NCI-H774 (cell line): Measurements from ENCODE around the gene RALB.
"Not testable (repeated sequence)": the region's sequence is repeated elsewhere in the genome, so short reads cannot be mapped to it uniquely, and the experiment has no call there.

Experiments used
- DNase-seq: peaks from one replicate; lab custom pipeline; 2025; lab: John Stamatoyannopoulos, UW

RALB gene

DNA sequence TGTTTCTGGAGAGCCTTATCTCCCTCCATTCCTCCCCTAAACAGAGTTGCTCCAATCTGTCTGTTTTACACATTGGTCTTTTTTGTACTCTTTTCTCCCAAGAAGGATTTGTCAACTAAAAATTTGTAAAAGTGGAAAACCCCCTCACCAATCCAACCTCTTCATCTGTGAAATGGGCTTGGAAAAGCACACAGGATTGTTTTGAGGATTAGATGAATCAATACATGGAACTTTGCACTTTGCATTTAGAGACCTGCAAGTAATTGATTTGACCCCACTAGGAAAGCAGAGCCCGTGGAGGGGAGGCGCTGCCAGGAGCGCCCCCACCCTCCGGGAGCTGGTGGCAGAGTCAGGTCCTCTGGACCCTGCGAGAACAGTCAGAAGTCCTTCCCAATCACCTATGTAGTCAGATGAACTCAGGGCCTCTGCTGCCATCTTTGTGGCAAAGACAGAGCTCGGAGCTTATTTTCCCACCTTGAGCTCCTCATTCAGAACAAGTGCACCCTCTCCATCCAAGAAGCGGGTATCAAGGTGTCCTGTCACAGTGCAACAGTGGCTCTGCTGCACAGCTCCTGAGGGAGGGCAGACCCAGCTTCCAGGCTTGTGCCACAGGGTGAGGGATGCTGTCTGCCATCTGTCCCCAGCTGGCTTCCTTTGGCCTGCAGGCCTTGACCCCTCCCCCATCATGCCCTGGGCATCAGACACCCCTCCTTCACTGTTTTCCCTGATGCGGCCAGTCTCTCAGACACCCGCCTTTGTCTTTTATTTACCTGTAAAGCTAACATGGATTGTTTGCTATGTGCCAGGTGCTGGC lies 27.7 kb upstream of the RALB start:
- peak; percentile 87 for DNase-seq

DNA sequence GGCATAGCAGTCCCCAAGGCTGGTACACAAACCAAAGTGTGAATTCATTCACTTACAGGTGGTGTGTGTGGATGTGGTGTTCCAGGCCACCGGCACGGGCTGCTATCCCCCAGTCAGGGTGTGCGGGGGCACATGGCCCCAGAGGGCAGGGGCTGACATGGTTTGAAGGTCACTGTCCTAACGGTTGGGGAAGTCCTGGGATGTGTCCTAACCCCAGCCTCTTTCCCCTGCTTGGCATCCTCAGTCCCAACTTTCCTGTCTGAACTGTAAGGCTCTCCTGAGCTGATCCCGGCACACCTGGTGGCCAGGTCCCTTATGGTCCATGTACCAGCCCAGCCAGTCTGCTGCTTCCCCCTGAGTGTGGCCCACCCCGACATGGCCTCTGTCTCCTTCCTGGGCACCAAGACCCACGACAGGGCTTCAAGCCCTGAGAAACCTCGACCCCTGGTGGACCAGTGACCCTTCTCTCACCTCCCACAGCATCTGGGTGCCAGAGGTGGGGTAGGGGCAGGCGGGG lies 27.0 kb upstream of the RALB start:
- no peak for DNase-seq

DNA sequence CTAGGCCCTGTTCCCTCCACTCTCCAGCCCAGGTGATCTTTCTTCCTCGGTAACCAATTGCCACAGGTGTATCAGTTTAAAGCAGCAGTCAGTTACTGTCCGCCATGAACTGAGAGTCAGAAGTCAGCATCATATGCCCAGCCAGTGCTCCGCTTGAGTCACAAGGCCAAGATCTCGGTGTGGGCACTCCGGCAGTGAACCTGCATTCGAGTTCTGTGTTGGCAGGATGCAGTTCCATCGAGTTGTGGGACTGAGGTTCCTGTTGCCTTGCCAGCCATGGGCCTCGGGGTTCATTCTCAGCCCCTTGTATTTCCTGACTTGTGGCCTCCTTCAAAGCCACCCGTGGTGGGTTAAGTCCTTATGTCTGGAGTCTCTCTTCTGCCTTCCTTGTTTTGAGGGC lies 26.3 kb upstream of the RALB start:
- no peak for DNase-seq

DNA sequence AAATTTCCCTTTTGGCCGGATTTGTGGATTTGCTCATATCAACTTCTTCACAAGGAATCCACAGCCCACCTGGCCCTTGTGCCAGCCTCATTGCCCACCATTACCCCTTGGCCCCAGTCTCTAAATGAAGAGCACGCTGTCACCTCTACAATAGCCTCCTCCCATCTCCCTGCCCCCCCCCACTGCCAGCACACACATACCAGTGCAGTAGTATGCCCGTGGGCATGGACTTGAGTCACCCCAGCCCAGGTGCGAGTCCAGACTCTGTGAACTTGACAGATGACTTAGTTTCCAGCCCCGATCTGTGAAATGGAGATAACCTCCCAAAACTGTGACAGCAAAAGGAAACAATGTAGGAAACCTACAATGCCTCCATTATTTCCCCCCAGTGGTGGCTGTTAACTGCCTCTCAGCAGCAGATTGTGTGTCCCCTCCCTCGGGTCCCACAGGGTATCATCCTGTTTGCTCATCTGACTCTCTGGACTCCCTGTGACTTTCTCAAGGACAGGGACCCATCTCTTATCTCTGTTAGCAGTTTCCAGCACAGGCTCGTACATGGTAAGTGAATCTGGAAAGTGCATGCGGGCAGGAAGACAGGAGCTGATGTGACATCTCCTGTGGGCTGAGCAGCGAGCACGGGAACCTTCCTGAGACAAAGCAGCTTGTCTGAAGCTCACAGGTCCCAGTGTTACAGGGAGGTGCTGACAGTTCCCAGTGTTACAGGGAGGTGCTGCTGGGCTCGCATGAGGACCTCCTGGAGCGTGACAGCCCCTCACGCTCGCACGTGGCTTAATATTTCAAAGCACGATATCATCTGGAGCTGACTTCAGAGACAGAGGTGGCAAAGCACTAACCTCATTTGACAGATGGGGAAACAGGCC lies 25.3 kb upstream of the RALB start:
- no peak for DNase-seq

DNA sequence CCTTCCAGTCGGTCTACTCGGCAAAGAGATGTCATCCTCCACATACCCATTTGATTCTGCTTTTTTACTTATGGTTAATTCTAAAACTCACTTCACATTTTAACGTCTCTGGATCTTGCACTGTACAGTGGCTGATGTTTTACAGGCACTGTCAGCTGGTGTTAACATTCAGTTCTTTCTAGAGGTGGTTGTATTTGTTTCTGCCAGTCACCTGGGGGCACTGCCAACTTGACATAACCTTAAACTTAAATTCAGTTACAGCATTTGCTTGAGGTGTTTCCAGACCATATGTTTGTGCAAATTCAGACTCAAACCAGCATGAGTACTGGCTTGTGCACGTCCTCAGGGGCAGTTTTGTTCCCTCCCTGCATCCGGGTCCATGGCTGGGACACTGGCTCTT lies 24.1 kb upstream of the RALB start:
- DNase-seq = no peak

DNA sequence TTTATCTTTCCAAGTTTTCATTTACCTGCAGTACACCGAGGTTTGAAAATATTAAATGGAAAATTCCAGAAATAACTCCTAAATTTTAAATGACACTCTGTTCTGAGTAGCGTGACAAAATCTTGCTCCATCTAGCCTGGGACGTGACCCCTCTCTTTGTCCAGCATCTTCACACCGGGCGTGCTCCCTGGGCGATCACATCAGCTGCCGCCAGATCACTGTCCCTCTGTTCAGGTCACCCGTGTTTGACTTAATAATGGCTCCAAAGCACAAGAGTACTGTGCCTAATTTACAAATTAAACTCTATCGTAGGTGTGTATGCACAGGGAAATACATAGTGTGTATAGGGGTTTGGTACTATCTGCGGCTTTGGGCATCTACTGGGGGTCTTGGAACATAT lies 23.3 kb upstream of the RALB start:
- DNase-seq = no peak

DNA sequence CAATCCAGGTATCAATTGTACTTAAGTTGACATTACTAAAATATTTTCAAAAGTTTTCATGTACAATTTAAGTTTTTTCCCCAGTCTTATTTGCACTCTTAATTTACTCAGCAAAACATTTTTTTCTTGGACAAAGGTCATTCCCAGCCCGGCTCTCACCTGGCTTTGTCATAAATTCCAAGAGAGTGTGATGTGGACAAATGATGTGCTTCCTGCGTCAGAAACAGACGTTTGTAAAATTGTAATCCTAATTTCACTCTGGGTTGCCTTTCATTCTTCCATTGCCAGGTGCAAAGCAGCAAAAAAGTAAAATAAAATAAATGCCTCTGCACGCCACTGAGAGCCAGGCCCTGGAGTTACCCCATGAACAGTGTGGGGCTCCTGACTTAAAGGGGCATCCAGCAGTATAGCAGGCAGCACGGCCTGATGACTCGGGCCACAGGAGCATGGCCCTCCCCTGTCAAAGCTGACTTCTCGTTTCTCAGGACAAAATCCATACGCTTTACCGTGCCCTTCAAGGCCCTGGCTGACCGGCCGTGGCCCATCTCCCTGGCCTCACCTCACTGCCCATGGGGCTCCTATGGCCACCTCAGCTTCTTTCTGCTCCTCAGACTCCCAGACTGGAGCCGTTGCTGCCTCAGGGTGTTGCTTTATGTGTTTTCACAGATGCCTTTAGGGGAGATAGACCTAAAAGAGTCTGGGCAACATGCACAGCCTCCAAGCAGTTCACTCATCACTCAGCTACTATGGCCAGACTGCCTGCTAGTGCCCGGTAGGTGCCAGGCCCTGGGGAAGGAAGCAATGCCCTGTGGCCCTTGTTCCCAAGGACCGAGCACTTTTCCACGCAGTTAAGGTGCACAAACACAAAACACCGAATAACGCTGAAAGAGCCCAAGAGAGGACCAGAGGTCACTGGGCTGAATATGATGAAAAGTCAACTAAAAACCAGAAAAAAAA lies 21.9 kb upstream of the RALB start:
- DNase-seq = no peak

DNA sequence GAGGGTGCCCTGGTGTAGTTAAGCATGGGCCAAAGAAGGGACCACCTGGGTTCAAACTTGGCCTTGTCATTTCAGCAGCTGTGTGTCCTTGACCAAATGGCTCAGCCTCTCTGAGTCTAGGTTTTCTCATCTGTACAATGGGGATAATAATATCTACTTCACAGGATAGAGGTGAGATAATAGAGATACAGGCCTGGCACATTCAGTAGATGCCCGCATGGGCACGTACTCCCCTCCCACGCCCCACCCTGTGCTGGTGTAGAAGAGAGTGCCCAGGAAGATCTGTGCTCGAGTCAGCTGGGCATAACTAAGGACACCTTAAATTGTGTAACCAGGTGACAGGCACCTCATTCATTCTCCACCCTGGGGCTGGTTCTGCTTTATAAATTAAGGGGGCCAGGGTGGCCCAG lies 21.1 kb upstream of the RALB start:
- DNase-seq = no peak

DNA sequence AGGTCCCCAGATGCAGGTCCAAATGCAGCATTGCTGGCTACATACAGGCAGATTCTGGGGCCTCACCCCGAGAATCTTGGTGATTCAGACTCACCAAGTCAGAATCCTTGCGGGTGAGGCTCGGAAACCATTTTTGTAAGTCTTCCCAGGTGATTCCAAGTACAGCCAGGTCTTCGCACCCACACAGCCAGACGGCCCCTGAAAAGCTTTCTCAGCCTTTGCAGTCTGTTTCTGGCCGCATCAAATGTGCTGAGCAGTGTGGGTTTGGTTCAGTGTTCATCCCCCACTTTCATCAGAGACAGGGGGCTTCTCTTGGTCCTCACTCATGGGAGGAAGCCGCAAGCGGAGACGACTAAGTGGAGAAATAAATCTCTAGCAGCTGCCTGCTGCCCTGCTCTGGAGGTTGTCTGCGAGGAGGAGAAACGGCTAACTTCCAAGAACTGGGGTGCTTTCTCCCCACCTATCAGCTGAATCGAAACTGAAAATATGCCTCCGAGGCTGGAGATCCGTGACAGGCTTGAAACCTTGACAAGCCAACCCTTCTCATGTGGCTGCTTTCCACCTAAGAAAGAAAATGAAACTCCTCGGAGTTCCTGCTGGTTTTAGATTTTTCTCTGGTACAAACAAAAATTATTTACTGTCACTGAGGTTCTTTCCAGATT lies 20.5 kb upstream of the RALB start:
- no peak for DNase-seq

DNA sequence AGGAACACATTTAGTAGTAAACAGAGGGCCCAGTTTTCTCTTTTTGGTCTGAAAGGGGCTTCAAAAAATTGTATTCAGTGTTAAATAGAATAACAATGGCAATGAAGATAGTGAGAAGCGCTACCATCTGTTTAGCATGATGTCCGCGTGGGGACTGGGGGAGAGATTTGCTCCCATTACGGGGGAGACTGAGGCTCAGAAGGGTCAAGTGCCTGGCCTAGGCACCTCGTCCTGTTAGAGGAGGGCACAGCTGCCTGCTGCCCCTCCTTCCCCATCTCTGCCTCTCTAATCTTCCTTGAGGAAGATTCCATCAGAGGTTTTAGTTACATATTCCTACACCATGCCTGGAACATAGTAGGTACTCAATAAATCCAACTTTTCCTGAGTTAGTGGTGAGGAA lies 19.4 kb upstream of the RALB start:
- no peak for DNase-seq

DNA sequence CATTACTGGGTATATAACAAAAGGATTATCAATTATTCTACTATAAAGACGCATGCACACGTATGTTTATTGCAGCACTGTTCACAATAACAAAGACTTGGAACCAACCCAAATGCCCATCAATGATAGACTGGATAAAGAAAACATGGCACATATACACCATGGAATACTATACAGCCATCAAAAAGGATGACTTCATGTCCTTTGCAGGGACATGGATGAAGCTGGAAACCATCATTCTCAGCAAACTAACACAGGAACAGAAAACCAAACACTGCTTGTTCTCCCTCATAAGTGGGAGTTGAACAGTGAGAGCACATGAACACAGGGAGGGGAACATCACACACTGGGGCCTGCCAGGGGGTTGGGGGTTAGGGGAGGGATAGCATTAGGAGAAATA lies 17.5 kb upstream of the RALB start:
- DNase-seq = not testable (repeated sequence)

DNA sequence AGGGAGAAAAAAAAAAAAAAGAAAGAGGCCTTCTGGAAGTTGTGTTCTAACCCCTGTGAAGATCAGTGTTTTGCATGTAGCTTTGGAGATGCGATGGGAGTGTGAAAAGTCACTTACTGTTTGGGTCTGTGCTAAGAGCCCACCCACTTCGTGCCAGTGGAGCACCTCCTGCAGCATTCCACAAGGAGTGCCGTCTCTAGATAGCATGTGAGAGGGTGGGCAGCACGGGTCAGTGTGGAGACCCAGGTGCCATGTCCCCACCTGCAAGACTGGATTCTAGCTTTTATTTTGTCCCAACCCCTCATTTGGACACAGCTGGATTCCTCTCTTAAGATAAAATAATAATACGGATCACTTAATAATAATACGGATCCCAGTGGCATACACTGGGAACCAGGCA lies 17.0 kb upstream of the RALB start:
- DNase-seq = no peak

DNA sequence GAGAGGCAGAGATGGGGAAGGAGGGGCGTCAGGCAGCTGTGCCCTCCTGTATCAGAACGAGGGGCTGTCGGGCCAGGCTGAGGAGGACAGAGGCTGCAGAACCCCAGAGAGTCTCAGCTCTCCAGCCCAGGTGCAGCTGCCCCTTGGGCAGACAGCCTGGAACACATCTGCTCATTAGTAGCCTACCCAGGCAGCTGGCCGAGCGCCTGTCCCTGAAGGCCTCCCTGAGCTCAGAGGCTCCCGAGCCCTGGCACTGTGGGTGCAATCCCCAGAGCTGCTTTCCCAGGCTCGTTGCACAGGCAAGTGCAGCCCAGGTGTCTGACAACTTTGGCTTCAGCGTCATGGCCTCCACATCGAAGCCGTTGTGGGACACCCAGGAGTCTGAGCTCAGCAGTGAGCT lies 16.3 kb upstream of the RALB start:
- DNase-seq = no peak

DNA sequence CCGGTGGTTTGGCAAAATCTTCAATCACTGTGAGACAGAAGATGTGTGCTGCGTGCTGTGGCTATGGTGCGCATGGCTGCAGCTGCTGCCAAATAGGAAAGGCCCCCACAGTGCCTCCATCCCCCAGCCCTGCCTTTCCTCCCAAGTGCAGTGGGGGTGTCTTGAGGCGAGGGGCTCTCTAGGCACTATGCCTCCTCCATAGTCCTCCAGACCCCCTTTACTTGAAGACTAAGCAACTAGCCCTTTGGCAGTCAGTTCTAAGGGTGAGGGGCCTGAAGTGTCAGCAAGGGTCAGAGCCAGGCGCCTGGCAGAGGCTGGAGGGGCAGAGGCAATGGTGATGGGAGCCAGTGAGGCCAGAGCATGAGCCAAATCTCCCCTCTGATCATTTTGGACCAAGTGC lies 15.9 kb upstream of the RALB start:
- no peak for DNase-seq

DNA sequence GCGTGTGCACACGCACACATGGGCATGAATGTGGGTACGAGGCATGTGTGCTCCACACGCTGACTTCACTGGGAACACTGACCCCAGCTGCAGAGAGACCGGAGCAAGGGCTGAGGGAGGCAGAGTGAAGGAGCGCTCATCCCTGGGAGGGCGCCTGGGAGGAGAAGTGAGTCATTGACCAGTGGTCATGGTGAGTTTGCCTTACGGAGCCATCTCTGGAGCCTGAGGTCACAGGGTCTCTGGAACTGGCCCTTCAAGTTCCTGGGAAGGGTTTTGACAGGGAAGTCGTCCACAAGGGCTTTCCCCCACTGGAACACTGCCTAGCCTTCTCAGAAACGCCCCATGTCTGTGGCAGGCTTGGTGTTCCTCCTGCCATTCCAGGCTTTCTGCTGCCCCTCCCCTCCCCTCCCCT lies 15.2 kb upstream of the RALB start:
- DNase-seq = no peak

DNA sequence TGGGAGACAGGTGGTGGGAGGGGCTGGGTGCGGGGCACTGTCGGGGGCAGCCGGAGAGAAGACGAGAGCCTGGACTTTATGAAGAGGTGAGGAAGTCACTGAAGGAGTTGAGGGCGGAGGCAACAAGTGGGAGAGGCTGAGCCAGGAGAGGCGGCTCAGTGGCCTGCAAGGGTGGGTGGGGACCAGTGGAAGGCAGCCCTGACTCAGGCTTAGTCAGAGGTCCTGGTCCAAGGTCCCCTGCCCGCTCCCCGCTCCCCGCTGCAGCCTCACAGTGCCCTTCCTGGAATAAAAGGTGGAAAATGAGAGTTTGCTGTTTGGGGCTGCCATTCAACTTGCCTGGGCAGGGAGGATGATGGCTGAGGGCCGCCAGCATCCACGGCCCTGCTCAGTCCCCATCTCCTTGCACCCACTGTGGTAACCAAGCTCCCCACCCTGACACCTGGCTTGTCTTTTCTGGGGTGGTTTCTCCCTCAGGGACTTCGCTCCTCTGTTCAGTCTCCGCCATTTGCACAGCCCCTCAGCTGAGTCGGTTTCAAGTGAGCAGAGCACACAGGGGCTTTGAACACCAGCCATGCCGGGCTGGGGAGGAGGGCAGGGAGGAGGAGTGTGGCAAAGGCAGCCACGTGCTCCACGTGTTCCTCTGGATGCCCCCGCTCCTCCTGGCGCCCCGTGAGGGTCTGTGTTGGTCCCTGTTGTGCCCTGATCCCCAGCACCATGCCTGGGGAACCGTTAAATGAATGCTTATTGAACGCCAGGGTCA lies 13.7 kb upstream of the RALB start:
- no peak for DNase-seq

DNA sequence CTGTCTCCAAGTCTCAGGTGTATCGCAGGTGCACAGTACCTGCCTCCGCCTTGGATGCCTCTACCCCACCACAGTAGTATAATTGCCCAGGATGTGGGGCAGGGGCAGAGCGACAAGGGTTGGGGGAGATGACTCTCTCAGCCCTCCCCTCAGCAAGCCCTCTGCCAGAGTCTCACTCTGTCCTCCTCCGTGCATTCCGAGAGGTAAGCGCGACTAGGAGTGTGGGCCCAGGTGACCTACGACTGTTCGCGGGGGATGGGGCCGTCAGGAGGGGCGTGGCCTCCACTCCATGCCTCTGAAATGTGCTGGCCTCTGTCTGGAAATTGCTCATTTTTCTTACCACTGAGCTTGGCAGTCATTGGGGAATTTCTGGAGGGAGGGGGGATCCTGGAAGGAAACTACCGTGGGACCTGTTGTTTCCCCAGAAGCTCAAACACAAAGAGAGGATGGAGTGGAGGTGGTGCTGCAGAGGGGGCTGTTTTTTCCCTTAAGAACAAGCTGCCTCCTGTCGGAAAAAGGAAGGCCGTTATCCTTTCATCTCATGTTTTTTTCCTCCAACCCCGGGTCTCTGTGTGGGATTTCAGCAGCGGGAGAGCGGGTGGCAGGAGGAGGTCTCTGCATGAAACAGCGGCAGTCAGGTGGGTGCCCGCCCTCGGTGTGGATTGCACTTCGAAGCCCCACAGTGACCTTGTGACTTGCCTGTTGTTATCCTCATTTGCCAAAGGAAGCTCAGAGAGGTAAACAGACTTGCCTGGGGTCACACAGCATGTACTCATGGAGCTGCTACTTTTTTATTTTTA lies 13.0 kb upstream of the RALB start:
- no peak for DNase-seq

DNA sequence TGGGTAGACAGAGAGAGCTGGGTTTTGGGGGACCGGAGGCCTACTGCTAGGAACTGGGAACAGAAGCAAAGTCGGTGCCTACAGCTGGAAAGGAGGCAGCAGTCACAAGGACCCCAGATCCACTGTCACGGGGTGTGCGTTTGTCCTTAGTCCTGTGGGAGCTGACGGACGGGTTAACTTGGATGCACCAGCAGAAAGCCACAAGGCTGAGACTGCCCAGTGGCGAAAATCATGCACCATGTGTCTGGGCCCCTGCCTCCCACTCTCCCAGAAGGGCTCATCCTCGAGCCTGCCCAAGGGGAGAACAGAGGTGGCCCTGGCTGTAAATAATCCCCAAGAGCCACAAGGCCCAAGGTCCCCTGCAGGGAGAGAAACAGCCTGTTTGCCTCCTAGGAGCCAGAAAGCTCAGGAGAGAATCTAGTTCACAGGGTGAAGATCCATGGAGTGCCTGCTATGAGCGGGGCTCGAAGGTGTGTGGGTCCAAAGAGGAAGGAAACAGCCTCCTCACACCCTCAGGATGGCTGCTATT lies 11.7 kb upstream of the RALB start:
- DNase-seq = no peak

DNA sequence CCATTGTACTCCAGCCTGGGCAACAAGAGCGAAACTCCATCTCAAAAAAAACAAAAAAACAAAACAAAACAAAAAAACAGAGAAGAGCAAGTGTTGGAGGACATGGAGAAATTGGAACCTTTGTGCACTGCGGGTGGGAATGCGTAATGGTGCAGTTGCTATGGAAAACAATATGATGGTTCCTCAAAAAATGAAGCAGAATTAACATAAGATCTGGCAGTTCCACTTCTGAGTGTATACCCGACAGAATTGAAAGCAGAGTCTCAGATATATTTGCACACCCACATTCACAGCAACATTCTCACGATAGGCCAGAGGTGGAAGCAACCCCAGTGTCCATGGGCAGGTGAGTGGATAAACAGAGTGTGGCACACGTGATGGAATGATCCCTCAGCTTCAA lies 11.0 kb upstream of the RALB start:
- no peak for DNase-seq

DNA sequence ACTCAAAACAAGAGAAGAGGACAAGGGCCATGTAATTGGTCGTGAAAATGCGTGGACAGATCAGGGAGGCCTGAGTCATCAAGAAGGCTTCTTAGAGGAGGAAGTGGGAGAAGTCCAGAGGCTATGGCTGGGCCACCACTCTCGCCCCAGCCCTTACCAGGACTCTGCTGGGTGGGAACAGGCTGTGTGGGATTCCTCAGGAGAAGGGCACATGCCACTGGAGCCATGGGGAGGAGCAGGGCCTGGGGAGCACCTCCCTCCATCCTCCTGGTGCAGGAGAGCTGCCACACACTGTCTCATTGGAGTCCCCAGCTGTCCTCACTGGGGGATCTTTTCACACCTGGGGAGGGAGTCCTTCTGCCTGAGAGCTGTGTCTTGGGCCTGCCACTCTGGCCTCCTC lies 9.4 kb upstream of the RALB start:
- no peak for DNase-seq
